ENCODE measurements around the gene TDRD3.

DNA sequence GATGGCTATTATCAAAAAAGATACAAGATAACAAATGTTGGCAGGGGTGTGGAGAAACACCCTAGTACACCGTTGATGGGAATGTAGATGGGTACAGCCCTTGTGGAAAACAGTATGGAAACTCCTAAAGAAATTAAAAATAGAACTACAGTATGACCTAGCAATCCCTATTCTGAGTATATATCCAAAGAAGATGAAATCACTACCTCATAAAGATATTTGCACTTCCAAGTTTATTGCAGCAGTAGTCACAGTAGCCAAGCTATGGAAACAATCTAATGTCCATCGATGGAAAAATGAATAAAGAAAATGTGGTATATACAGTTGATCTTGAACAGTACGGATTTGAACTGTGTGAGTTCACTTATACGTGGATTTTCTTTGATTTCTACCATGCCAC lies 28.3 kb downstream of the TDRD3 start:
- TF ChIP-seq, protein P1, sequence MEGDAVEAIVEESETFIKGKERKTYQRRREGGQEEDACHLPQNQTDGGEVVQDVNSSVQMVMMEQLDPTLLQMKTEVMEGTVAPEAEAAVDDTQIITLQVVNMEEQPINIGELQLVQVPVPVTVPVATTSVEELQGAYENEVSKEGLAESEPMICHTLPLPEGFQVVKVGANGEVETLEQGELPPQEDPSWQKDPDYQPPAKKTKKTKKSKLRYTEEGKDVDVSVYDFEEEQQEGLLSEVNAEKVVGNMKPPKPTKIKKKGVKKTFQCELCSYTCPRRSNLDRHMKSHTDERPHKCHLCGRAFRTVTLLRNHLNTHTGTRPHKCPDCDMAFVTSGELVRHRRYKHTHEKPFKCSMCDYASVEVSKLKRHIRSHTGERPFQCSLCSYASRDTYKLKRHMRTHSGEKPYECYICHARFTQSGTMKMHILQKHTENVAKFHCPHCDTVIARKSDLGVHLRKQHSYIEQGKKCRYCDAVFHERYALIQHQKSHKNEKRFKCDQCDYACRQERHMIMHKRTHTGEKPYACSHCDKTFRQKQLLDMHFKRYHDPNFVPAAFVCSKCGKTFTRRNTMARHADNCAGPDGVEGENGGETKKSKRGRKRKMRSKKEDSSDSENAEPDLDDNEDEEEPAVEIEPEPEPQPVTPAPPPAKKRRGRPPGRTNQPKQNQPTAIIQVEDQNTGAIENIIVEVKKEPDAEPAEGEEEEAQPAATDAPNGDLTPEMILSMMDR (IDR thresholded peaks at IDR 0.05) = no peak
- TF ChIP-seq EZH2 (IDR thresholded peaks at IDR 0.05) = no peak
- TF ChIP-seq EZH2phosphoT487 (IDR thresholded peaks at IDR 0.05) = no peak

Measured in neural progenitor cell (in vitro differentiated cells).